Measurements from ENCODE around the gene DNAH14.

DNA sequence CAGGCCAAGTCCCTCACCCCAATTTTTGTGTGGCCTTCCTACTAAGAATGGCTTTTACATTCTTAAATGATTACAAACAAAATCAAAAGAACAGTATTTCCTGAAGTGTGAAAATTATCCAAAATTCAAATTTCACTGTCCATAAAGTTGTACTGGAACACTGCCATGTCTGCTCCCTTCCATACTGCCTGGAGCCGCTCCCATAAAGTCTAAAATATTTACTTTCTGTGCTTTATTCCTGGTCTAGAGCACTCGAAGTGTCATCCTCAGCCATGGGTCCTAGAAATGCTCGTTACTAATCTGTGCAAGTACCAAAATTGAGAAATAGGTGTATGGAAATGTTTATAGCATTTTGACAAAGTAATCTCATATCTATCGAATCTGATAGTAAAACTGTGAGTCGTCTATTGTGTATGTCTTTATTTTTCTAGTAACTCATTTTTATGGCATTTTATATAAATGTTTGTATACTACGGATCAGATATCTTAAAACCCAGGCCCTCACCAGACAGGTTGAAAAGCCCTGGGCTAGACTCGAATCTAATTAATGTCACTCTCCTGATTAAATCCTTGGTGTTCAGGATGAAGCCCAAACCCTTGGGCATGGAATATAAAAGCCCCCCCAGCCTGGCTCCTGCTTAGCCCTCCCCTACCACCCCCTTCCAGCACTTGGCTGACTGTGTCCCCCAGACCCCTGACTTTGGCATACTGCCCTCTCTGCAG lies 493.5 kb downstream of the DNAH14 start:
- no peak for TF ChIP-seq CTCF (IDR thresholded peaks at IDR 0.05)
- no peak for TF ChIP-seq POLR2A (IDR thresholded peaks at IDR 0.05)

All from adrenal gland (tissue), 5 donors.